Gastrocnemius medialis (tissue), 4 donors: ENCODE measurements around the gene NDST3.

Experiments used
- POLR2A ChIP-seq, 2 donors: fragments of 450-650 bp; IDR thresholded peaks; one replicate each; pipeline ENCODE4 v1.6.1; 2017; ENCODE audit warnings: antibody characterized with exemption in 2 of 2, mild to moderate bottlenecking in 2 of 2, moderate library complexity in 2 of 2
- TF ChIP-seq, protein P1 (sequence below), 5 experiments: fragments of 450-650 bp in 3 of 5; fragments of 200-600 bp in 2 of 5; sonication (generic) in 2 of 5; IDR thresholded peaks in 4 of 5; conservative IDR thresholded peaks in 1 of 5; 1 replicate in 4 of 5; 2 replicates in 1 of 5; pipeline ENCODE4 v1.5.1; 2016 to 2019; ENCODE audit warnings: antibody characterized with exemption in 5 of 5, mild to moderate bottlenecking in 3 of 5, moderate library complexity in 3 of 5

GRCh38 chr4:118077767-118078105 lies 43.5 kb downstream of the NDST3 start:
- TF ChIP-seq, protein P1, sequence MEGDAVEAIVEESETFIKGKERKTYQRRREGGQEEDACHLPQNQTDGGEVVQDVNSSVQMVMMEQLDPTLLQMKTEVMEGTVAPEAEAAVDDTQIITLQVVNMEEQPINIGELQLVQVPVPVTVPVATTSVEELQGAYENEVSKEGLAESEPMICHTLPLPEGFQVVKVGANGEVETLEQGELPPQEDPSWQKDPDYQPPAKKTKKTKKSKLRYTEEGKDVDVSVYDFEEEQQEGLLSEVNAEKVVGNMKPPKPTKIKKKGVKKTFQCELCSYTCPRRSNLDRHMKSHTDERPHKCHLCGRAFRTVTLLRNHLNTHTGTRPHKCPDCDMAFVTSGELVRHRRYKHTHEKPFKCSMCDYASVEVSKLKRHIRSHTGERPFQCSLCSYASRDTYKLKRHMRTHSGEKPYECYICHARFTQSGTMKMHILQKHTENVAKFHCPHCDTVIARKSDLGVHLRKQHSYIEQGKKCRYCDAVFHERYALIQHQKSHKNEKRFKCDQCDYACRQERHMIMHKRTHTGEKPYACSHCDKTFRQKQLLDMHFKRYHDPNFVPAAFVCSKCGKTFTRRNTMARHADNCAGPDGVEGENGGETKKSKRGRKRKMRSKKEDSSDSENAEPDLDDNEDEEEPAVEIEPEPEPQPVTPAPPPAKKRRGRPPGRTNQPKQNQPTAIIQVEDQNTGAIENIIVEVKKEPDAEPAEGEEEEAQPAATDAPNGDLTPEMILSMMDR (IDR thresholded peaks at IDR 0.05 in 4 of 5, conservative IDR thresholded peaks at IDR 0.05 in 1 of 5) = no peak
- TF ChIP-seq POLR2A (IDR thresholded peaks at IDR 0.05) = no peak
